Keratinocyte (primary cell): Measurements from ENCODE around the gene MAGI2. TPM values are rescaled to one million over a fixed set of nuclear protein-coding genes. Genes with fewer than 3 reads are reported as not detected.

ENCODE experiments used
- DNase-seq: peaks from one replicate; pipeline ENCODE4 v3.0.0-alpha.2; 2011; ENCODE audit warnings: low read depth, missing footprints, low spot score
- FAIRE-seq: peaks from 2 replicates; lab custom pipeline; 2011; peaks lifted over from hg19 to GRCh38; lab: Jason Lieb, UNC
- H2AFZ ChIP-seq: 2 replicates; pipeline ENCODE4 v1.6.0; 2012; ENCODE audit warnings: low read length, control low read depth, inconsistent platforms; ENCODE audit not compliant: control insufficient read depth
- H3K27ac ChIP-seq: 2 replicates; pipeline ENCODE4 v1.5.1; 2011; ENCODE audit warnings: low read length; ENCODE audit not compliant: control insufficient read depth, insufficient read depth
- H3K27me3 ChIP-seq: 3 replicates; pipeline ENCODE4 v1.6.0; 2011; ENCODE audit warnings: low read length; ENCODE audit not compliant: control insufficient read depth, insufficient read depth; ENCODE audit errors: extremely low read depth
- H3K36me3 ChIP-seq, 2 experiments: 2 replicates in 1 of 2; 3 replicates in 1 of 2; pipeline ENCODE4 v1.5.1; 2011; ENCODE audit warnings: low read length in 2 of 2, mild to moderate bottlenecking in 1 of 2; ENCODE audit not compliant: control insufficient read depth in 2 of 2, insufficient read depth in 2 of 2; ENCODE audit errors: extremely low read depth in 1 of 2
- H3K4me1 ChIP-seq: 3 replicates; pipeline ENCODE4 v1.5.1; 2011; ENCODE audit warnings: low read length; ENCODE audit not compliant: control insufficient read depth, insufficient read depth; ENCODE audit errors: extremely low read depth
- H3K4me2 ChIP-seq: 3 replicates; pipeline ENCODE4 v1.6.0; 2011; ENCODE audit warnings: low read depth, low read length; ENCODE audit not compliant: control insufficient read depth, insufficient read depth; ENCODE audit errors: extremely low read depth
- H3K4me3 ChIP-seq, 3 experiments: fragments of 200-600 bp in 1 of 3; sonication (generic) in 1 of 3; 2 replicates in 2 of 3; 3 replicates in 1 of 3; pipeline ENCODE4 v1.5.1; 2011 to 2016; ENCODE audit warnings: low read length in 3 of 3, mild to moderate bottlenecking in 3 of 3, control low read depth in 2 of 3, inconsistent platforms in 1 of 3, low read depth in 1 of 3, mixed read lengths in 1 of 3, mixed run types in 1 of 3, moderate library complexity in 1 of 3; ENCODE audit not compliant: control insufficient read depth in 2 of 3, insufficient read depth in 2 of 3; ENCODE audit errors: extremely low read depth in 1 of 3
- H3K79me2 ChIP-seq: 2 replicates; pipeline ENCODE4 v1.6.0; 2012; ENCODE audit warnings: low read length; ENCODE audit not compliant: control insufficient read depth, insufficient read depth
- H3K9ac ChIP-seq: 3 replicates; pipeline ENCODE4 v1.6.0; 2011; ENCODE audit warnings: low read length; ENCODE audit not compliant: control insufficient read depth, insufficient read depth; ENCODE audit errors: extremely low read depth
- H3K9me1 ChIP-seq: 3 replicates; pipeline ENCODE4 v1.6.0; 2011; ENCODE audit warnings: low read length; ENCODE audit not compliant: control insufficient read depth, insufficient read depth; ENCODE audit errors: extremely low read depth
- H3K9me3 ChIP-seq: 2 replicates; pipeline ENCODE4 v1.5.1; 2012; ENCODE audit warnings: low read depth, low read length; ENCODE audit not compliant: control insufficient read depth
- H4K20me1 ChIP-seq: 3 replicates; pipeline ENCODE4 v1.6.0; 2011; ENCODE audit warnings: low read length; ENCODE audit not compliant: control insufficient read depth, insufficient read depth; ENCODE audit errors: extremely low read depth
- EZH2 ChIP-seq: IDR thresholded peaks from one replicate; pipeline ENCODE4 v1.6.1; 2012; ENCODE audit warnings: inconsistent platforms, mild to moderate bottlenecking, low read length, moderate library complexity
- dilution Hi-C: fragments of 300-500 bp; cut with MboI; formaldehyde crosslinking; loops from one replicate; pipeline ENCODE4 v1.7.0; 2020; ENCODE audit warnings: low sequenced_read_pairs; ENCODE audit not compliant: extremely low pct_ligation_motif_present
- polyA plus RNA-seq, 5 experiments: library from polyadenylated mRNA; depleted of rRNA in 3 of 5; stranded (reverse) in 3 of 5; stranded (forward) in 1 of 5; unstranded in 1 of 5; fragments of >200 nt; gene quantifications; 1 replicate in 1 of 5; 2 replicates in 3 of 5; 3 replicates in 1 of 5; pipeline versions ENCODE4 v1.2.1 to v1.2.3, GENCODE V29; 2011 to 2012; ENCODE audit warnings: missing spikeins in 2 of 5, low read depth in 1 of 5, low replicate concordance in 1 of 5
- TF ChIP-seq, protein P1 (sequence below), 3 experiments: IDR thresholded peaks in 1 of 3; conservative IDR thresholded peaks in 1 of 3; optimal IDR thresholded peaks in 1 of 3; 2 replicates in 2 of 3; 3 replicates in 1 of 3; pipeline versions ENCODE3 to v1.5.1; 2011; ENCODE audit warnings: low read length in 3 of 3, mild to moderate bottlenecking in 3 of 3, moderate library complexity in 2 of 3, control low read depth in 1 of 3, inconsistent platforms in 1 of 3; ENCODE audit not compliant: insufficient read depth in 2 of 3; ENCODE audit errors: extremely low read depth in 1 of 3

MAGI2 gene
- polyA plus RNA-seq, 1 donor (not counting 4 experiments of a cell fraction or from before 2014, with no cell fraction given), result 0.07 TPM

DNA sequence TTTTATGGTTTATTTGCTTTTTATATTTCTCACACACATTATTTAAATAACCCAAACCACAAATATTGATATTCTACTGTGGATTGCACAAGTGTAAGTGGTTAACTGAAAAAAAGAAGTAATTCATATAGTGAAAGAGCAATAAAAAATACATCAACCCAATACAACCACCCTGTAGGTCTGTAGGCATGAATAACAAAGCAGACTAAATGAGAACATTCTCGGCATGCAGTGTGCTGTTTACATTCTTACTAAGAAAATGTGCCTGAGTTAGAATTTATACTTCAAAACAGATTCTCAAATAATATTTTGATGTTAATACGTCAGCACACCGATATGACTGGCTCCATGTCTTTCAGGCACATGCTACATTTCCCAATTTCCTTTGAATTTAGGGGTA is 660.8 kb downstream of the MAGI2 start:
- no peak for TF ChIP-seq EZH2
- TF ChIP-seq, protein P1, sequence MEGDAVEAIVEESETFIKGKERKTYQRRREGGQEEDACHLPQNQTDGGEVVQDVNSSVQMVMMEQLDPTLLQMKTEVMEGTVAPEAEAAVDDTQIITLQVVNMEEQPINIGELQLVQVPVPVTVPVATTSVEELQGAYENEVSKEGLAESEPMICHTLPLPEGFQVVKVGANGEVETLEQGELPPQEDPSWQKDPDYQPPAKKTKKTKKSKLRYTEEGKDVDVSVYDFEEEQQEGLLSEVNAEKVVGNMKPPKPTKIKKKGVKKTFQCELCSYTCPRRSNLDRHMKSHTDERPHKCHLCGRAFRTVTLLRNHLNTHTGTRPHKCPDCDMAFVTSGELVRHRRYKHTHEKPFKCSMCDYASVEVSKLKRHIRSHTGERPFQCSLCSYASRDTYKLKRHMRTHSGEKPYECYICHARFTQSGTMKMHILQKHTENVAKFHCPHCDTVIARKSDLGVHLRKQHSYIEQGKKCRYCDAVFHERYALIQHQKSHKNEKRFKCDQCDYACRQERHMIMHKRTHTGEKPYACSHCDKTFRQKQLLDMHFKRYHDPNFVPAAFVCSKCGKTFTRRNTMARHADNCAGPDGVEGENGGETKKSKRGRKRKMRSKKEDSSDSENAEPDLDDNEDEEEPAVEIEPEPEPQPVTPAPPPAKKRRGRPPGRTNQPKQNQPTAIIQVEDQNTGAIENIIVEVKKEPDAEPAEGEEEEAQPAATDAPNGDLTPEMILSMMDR (optimal IDR thresholded peaks at IDR 0.05 in 1 of 3, IDR thresholded peaks at IDR 0.05 in 1 of 3, conservative IDR thresholded peaks at IDR 0.05 in 1 of 3; ENCODE audit: extremely low read depth in 1 of 3, insufficient read depth in 2 of 3, low read length in 3 of 3), result no peak
- Histone ChIP-seq H3K4me2 (no peak overlapping the region), H2AFZ (no peak overlapping the region), H3K9me3 (no peaks in the 10 kb centered on the region), H3K4me3 (no peak overlapping the region), H3K79me2 (no peaks in the 10 kb centered on the region), H3K27ac (no peak overlapping the region), H3K9ac (no peak overlapping the region), H3K9me1 (no peaks in the 10 kb centered on the region), H4K20me1 (no peaks in the 10 kb centered on the region), H3K27me3 (no peaks in the 10 kb centered on the region), H3K4me1 (peaks cover 12% of the 10 kb centered on the region), H3K36me3 (no peaks in the 10 kb centered on the region)
- dilution Hi-C loops, result no loop called here
- FAIRE-seq (no peak), DNase-seq (no peak)

DNA sequence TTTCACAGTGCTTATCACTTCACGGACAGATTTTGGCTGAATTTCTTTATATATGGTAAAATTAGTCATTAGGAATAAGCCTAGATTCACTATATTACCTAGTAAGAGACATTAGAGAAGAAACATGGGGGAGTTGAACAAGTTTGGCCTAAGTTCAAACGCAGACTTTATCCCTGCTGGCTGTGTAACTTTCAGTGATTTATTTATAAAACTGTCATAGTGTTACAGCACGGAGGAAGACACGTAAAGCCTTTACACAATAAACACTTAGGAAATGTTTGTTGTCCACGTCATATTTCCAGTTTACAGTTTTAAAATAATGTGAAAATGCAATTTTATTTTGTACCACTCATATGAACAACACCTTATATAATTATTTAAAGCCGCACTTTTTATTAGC is 661.5 kb downstream of the MAGI2 start:
- Histone ChIP-seq H3K4me2 (no peak overlapping the region), H4K20me1 (no peaks in the 10 kb centered on the region), H3K9me3 (no peaks in the 10 kb centered on the region), H3K27me3 (no peaks in the 10 kb centered on the region), H3K4me3 (no peak overlapping the region), H3K79me2 (no peaks in the 10 kb centered on the region), H3K9ac (no peak overlapping the region), H3K27ac (no peak overlapping the region), H3K36me3 (no peaks in the 10 kb centered on the region), H2AFZ (no peak overlapping the region), H3K4me1 (peaks cover 12% of the 10 kb centered on the region), H3K9me1 (no peaks in the 10 kb centered on the region)
- no peak for TF ChIP-seq EZH2
- TF ChIP-seq, protein P1 (optimal IDR thresholded peaks at IDR 0.05 in 1 of 3, IDR thresholded peaks at IDR 0.05 in 1 of 3, conservative IDR thresholded peaks at IDR 0.05 in 1 of 3; ENCODE audit: extremely low read depth in 1 of 3, insufficient read depth in 2 of 3, low read length in 3 of 3), result no peak
- dilution Hi-C loops, result no loop called here
- FAIRE-seq (no peak), DNase-seq (no peak)
